Left ventricle myocardium superior (tissue), 1 donor: ENCODE results near the gene DDI2. TPM values are rescaled to one million over a fixed set of nuclear protein-coding genes. Genes with fewer than 3 reads are reported as not detected.
"Not testable (repeated sequence)": the region's sequence is repeated elsewhere in the genome, so short reads cannot be mapped to it uniquely, and the experiment has no call there.

Source experiments
- ATAC-seq: fragments of 200-7000 bp; cut with Tn5 transposase; one replicate; pipeline ENCODE4 v1.9.1; 2020; ENCODE audit warnings: mild to moderate bottlenecking, moderate library complexity
- DNase-seq: peaks from one replicate; pipeline ENCODE4 v3.0.0-alpha.2; 2020
- intact Hi-C: fragments of 100-400 bp; cut with micrococcal nuclease; formaldehyde crosslinking; loops from one replicate; pipeline ENCODE4 v1.11.0; 2022
- total RNA-seq: library from RNA; stranded (reverse); fragmentation: NEBNext Ultra II Directional; extraction: Animal tissue kit (Norgen Biotek cat#: 25700); gene quantifications from one replicate; pipeline ENCODE4 v1.2.1, GENCODE V29; 2021
- donor health status: DM: no; HTN: yes; CAD: no; lungs with severe emphysema.

The DDI2 gene
- total RNA-seq, 1 donor from 2014 or later, result 21.9 TPM

DNA sequence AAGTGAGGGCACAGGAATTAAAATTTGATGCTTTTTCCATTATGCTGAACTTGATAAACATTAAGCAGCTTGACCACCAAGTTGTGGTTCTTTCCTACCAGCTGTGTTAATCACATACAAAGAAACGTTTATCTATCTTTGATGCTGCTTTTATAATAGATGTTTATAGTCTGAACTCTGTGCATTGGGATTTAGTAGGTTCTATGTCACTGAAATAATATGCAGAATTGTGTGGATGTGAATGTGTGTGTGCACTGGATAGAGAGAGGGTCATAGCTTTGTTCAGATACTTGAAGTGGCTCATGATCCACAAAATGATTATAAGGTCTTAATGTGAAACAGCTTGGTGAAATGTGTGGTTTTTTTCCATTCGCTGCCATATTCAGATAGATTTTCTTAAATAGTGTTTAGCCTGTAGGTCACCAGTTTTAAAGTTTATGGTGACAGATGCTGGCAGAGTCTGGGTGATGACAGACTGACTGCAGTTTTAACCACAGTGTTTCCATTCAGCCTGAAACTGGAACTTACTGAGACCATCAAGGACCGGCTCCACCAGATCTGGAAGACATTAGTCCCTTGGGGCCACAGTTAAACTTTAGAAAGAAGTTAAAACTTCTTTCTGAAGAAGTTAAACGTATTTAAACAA lies 10.2 kb downstream of the DDI2 start:
- DNase-seq, result no peak
- ATAC-seq, result peak; percentile 64
- intact Hi-C loops, result no loop called here

DNA sequence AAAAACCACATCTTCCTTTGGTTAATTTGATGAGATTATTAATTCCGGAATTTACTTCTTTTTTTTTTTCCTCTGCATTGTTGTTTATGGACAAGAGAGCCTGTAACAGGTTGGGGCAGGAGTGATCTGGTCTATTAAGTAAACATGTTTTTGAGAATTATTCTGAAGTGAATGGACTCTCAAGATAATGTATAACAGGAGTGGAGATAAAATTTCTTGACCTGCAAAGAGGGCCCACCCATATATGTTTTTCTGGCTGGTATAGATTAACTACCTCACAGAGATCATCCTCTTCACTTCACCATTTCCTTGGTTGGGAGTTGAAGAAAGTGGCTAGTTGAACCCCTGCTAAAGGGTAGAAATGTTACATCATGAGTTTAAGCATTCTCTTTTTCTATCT lies 10.7 kb downstream of the DDI2 start:
- intact Hi-C loops, result no loop called here
- ATAC-seq, result no peak

DNA sequence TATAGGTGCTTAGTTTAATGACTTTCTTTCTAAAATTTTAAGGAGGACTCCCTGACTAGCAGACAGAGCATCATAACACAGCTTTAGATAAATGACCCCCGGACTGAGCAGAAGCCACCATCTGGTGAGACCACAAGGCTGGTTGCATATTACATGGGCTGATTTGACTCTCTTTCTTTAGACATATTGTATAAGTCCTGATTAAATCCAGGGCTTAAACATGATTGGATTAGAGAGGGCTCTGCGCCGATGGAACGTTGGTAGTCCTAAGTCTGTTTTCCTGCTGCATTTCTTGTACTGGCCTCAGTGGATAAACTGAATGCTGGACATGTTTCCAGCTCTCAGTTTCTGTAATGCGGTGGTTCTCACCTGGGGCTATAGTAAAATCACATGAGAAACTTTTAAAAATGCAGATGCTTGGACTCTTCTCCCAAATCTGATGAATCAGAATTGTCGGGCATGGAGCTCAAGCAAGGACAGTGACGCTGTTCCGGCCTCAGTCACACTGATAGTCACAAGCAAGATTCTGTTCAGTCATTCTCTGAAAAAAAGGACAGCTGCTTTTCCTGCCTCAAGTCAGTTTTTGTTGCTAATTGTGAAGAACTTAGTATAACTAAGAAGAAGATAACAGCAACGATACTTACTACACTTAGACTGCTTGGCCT lies 16.6 kb downstream of the DDI2 start:
- DNase-seq, result no peak
- intact Hi-C loops, result no loop called here
- ATAC-seq, result no peak

More for the DNA sequence above, 10.7 kb downstream of the DDI2 start:
- DNase-seq, result no peak

DNA sequence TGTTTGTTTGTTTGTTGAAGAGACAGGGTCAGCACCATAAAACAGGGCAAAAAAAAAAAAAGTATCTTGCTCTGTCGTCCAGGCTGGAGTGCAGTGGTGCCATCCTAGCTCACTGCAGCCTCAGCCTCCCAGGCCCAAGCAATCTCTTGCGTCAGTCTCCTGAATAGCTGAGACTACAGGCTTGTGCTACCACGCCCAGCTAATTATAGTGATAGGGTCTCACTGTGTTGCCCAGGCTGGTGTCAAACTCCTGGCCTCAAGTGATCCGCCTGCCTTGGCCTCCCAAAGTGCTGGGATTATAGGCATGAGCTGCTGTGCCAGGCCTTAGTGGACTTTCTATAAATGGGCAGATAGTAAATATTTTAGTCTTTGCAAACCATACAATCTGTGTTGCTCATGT lies 19.2 kb downstream of the DDI2 start:
- DNase-seq (no peak), ATAC-seq (no peak)
- intact Hi-C loops, result no loop called here

DNA sequence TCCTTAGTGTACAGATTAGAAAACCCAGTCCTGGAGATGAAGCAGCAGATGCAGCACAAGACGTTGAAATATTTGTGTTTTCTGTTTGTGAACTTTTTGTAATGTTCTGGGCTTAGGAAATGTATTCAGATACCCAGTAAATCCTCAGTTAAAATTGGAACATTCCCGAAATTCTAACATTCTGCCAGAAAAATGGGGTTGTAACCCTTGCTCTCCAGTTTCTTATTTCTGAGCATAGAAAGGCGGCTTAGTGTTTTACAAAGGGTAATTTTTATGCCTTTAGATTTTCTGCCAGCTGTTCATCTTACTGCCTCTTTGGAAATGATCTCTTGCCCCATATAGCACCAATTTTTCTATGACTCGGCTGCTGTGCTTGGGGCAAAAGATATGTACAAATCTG lies 20.6 kb downstream of the DDI2 start:
- intact Hi-C loops, result no loop called here
- no peak for DNase-seq
- no peak for ATAC-seq

DNA sequence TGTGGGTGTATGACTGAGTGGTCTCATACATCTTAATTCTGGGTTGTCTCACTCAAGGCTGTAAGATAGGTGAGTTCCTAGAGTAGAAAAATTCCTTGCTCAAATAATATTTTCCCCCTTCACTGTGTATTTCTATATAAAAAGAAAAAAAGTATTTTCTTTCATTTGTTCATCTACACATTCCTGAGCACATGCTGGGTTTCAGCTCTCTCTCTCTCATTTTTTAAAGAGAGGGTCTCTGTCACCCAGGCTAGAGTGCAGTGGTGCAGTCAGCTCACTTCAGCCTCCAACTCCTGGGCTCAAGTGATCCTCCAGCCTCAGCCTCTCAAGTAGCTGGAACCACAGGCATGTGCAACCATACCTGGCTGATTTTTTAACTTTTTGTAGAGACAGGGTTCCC lies 22.0 kb downstream of the DDI2 start:
- ATAC-seq (no peak), DNase-seq (no peak)
- intact Hi-C loops, result no loop called here

DNA sequence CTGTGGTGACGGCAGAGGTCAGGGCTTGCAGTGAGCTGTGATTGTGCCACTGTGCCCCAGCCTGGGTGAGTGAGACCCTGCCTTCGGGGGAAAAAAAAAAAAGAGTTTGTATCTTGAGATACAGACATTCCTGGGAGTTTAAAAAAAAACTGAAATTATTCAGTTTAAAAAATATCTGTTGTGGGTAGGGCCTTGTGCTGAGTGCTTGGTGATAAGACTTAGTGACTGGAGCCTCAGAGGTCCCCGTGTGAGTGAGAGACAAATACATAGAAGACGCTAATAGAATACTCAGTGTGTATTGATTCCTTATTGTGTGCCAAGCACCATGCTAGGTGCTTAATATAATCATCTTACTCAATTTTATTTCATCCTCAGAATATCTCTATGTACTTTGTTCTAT lies 22.7 kb downstream of the DDI2 start:
- intact Hi-C loops, result no loop called here
- no peak for ATAC-seq
- DNase-seq, result no peak

DNA sequence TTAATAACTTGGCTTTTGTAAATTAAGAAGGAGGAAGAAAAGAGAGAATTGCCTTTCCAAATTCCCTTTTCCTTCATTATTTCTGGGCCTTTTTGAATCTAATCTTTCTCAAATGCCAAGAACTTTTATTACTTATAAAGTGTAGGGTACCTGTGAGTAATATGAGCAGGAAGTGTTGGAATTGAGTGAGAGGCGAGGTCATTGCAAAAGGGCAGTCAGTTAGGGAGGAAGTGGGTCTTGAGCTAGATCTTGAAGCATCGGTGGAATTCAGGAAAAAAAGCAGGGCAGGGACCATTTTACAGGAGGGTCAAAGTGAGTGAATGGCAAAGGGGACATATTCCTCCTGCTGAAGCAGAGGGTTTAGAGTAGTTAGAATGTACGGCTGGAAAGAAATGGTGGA lies 23.4 kb downstream of the DDI2 start:
- no peak for DNase-seq
- no peak for ATAC-seq
- intact Hi-C loops, result no loop called here

DNA sequence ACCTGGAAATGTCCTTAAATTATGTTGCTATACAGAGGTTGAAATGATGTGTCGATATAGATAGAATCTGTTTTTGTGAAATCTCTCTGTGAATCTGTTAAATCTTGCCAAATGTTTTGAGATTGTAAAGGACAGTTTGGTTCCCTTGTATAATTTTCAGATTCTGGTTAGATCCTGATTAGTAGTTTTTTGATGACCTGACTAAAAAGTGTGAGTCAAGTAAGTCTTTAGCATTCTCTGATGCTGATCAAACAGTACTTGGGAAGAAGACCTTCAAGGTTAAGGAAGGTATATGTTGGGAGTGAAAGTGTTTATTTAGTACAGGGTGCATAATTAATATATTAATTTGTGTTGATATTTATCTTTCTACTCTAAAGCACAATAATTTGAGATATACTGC lies 32.7 kb downstream of the DDI2 start:
- intact Hi-C loops, result no loop called here
- DNase-seq (no peak), ATAC-seq (no peak)

DNA sequence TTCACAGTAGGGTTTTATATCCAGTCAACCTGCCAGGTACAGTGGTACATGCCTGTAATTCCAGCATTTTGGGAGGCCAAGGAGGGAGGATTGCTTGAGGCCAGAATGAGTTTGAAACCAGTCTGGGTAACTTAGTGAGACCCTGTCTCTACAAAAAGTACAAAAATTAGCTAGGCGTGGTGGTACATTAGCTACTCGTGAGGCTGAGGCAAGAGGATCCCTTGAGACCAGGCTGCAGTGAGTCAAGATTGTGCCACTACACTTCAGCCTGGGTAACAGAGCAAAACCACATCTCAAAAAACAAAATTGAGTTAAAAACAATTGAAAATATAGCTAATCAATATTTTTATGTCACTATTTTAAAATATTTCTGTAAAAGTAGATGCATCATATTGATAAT lies 33.2 kb downstream of the DDI2 start:
- DNase-seq (no peak), ATAC-seq (no peak)
- intact Hi-C loops, result no loop called here

DNA sequence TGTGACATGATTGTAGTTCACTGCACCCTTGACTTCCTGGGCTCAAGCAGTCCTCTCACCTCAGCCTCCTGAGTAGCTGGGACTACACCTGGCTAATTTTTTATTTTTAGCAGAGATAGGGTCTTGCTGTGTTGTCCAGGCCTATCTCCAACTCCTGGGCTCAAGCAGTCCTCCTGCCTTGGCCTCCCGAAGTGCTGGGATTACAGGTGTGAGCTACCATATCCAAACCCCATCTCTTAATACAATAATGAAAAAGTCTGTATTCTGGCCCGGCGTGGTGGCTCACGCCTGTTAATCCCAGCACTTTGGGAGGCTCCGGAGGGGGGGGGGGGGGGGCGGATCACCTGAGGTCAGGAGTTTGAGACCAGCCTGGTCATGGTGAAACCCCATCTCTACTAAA lies 34.9 kb downstream of the DDI2 start:
- intact Hi-C loops, ATAC-seq: not testable (repeated sequence)

DNA sequence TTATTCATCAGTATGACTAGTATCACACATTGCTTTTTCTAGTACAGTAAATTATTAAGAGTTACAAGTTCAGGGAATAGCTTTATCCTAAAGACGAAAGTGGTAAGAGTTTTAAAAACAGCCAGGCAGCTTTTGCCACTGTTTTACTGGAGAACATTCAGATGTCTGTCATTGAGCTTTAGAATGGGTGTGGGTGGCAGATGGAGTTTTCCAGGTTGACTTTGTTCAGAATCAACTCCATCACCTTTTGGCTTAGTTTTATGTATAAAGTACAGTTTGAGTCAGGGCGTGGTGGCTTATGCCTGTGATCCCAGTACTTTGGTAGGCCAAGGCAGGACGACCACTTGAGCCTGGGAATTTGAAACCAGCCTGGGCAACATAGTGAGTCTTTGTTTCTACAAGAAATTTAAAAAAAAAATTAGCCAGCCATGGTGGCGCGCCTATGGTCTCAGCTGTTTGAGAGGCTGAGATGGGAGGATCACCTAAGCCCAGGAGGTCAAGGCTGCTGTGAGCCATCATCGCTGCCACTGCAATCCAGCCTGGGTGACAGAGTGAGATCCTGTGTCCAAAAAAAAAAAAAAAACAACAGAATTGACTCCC lies 36.9 kb downstream of the DDI2 start:
- ATAC-seq (no peak), DNase-seq (no peak)
- intact Hi-C loops, result no loop called here

More for the DNA sequence above, 34.9 kb downstream of the DDI2 start:
- DNase-seq, result not testable (repeated sequence)

DNA sequence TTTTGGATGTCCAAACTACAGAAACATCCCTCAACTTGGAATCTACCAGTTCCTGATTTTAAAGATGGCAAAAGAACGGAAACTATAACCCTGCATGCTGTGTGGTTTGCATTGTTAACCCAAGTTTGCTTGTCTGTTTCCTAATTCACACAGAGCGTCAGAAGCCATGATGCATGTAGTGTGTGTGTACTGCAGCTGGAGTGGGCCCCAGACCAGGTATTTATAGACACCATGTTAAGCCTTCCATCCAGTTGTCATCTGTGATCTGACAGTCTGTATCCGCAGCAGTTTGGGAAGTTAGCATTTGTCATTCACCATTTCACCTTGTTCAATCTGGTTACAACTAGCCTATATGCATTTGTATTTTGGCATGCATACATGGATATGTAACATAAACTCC lies 39.2 kb downstream of the DDI2 start:
- intact Hi-C loops, result no loop called here
- peak; percentile 90 for ATAC-seq
- no peak for DNase-seq

DNA sequence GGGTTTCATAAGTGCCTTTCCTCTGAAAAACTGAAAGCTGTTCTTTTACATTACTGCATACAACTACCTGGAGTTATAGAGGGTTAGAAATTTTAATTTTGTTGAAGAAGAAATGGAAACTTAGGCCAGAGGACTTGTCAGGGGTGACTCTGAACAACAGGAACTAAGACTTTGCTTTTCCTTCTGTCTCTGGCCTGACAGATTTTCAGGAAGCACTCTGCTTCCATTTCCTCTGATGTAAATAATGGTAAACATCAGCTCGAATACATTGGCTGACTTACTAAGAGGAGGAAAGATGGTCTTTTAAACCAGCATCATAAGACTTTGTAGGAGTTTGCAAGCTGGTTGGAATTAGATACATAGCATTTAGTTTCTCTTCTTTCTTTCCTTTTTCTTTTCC lies 39.8 kb downstream of the DDI2 start:
- ATAC-seq, result no peak
- DNase-seq, result no peak
- intact Hi-C loops, result no loop called here

DNA sequence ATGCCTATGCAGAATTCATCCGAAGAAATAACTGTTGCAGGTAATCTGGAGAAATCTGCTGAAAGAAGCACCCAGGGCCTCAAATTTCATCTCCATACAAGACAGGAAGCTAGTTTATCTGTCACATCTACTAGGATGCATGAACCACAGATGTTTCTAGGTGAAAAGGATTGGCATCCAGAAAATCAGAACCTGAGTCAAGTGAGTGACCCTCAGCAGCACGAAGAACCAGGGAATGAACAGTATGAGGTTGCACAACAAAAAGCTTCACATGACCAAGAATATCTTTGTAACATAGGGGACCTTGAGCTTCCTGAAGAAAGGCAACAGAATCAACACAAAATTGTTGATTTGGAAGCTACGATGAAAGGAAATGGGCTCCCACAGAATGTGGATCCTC lies 42.9 kb downstream of the DDI2 start:
- intact Hi-C loops, result no loop called here
- ATAC-seq, result no peak
- DNase-seq, result no peak

DNA sequence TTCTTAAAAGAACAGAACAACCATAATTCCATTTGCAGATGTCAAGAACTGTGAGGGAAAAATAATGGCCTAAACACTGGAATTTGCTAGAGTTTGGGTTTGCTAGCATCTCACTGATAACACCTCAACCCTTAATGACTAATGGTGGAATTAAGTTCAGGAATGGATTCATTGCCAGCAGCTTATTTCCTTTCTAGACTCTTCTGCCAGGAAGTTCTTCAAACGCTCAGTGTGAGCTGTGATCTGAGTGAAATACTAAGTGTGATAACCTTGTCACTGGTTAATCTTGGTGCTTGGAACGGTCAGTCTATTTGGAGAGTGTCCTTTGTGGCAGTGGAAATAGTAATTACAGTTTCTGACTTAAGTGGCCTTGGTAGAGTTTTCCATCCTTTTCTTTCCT lies 45.2 kb downstream of the DDI2 start:
- intact Hi-C loops, result no loop called here
- DNase-seq (no peak), ATAC-seq (peak; percentile 80)

DNA sequence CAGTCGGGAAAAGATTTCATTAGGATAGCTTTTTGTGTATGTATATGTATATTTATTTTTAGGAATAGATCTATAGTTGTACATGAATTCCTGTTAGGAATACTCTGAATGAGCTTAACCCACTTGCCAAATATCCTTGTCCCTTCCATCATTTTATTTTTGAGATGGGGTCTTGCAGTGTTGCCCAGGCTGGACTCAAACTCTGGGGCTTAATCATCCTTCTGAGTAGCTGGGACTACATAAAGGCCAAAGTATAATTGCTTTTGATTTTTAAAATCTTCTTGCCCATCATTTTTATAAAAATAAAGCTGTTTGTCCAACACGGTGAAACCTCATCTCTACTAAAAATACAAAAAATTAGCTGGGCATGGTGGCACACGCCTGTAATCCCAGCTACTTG lies 46.7 kb downstream of the DDI2 start:
- ATAC-seq (no peak), DNase-seq (no peak)
- intact Hi-C loops, result no loop called here

DNA sequence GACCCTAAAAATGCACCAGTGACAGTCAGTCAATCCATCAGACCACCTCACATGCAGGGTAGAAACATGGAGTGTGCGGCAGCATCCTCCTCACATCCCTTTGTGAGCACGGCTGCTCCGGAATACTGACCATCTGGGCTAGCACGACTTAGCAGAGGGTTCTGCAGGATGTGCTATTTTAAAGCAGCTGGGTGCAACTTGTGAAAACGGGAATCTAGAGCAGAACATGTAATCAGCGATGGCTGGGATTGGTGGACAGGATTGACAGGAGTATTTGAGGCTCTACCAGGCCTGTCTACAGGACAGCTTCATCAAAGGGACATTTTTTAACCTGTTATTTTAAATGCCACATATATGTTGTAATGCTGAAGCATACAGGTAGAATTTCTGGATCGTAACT lies 50.1 kb downstream of the DDI2 start:
- DNase-seq (no peak), ATAC-seq (peak; percentile 31)
- intact Hi-C loops, result no loop called here

DNA sequence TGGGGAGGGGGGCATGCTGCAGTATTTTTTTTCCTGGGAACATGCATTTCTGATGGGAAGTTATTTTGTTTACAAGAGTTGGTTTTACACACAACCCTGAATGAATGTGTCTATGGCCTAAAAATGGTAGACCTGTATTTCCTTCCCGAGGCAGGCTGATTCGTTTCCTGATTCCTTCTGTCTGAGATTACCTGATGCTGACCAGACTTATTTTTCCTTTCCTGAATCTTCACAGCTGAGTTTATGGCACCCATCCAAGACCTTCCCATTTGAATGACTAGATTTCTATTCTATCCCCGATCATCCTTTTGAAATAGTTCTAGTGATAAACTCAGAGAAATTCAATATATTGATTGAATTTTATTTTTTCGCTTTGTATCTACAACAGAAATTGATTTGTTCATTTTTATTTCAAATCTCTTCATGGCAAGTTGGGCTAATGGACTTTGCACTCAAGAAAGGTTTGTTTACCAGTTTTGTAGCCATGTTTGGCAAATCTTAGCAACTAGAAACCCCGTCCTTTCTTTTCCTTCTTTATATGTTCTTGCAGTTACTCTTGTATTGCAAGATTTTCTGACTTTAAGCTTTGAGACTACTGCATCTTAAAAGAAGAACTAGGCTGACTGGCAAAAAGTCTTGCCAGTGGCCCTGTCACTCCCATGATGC lies 51.0 kb downstream of the DDI2 start:
- intact Hi-C loops, result no loop called here
- ATAC-seq, result no peak
- DNase-seq, result no peak

DNA sequence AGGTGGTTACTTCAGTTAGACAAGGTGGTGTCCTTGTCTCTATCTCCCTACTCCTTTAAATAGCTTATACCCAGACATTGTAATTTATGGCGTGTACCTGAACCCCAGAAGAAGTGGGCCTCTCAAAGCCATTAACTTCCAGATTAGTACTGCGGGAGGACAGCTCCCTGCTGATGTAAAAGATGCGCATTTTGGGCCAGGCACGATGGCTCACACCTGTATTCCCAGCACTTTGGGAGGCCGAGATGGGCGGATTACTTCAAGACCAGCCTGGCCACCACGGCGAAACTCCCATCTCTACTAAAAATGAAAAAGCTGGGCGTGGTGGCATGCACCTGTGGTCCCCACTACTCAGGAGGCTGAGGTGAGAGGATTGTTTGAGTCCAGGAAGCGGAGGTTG lies 51.8 kb downstream of the DDI2 start:
- intact Hi-C loops, result no loop called here
- no peak for ATAC-seq

More for the DNA sequence above, 51.8 kb downstream of the DDI2 start:
- no peak for DNase-seq
